Cardiac septum (tissue), 1 donor: ENCODE measurements around the gene IL12RB1. TPM values are rescaled to one million over a fixed set of nuclear protein-coding genes. Genes with fewer than 3 reads are reported as not detected.
"Not testable (repeated sequence)": the region's sequence is repeated elsewhere in the genome, so short reads cannot be mapped to it uniquely, and the experiment has no call there.

Experiments
- DNase-seq: peaks from one replicate; pipeline ENCODE4 v3.0.0-alpha.2; 2020; ENCODE audit warnings: low spot score
- intact Hi-C: fragments of 100-400 bp; cut with DNase I; formaldehyde crosslinking; loops from one replicate; pipeline ENCODE4 v1.14.0; 2022
- total RNA-seq: library from RNA; stranded (reverse); fragmentation: NEBNext Ultra II Directional; extraction: Animal tissue kit (Norgen Biotek cat#: 25700); gene quantifications from one replicate; pipeline ENCODE4 v1.2.1, GENCODE V29; 2021
- donor health status: DM: no; HTN: no; CAD: no.

IL12RB1 gene
- total RNA-seq, 1 donor from 2014 or later: 0.35 TPM

DNA sequence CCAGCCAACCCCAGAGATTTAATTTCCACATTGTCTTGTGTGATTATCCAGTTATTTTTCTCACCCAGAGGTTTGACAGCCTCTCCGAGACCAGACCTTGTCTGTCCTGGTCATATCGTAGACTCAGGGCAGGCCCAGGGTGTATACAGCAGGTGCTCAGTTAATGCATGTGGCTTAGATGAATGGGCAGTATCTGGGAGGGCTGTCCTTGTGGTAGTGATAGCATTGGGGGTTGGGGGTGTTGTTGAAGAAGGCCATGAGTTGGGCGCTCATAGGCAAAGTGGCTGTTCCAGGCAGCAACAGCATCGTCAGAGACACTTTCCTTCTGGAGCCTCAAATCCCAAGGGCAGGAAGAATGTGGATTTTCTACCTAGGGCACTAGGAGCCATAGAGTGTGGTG, 27.7 kb upstream of the IL12RB1 start:
- intact Hi-C loops: loop anchor here (10.0 kb wide), 1 partner anchor 210 kb away; the partner anchor contains the start of gene LSM4
- DNase-seq: no peak

DNA sequence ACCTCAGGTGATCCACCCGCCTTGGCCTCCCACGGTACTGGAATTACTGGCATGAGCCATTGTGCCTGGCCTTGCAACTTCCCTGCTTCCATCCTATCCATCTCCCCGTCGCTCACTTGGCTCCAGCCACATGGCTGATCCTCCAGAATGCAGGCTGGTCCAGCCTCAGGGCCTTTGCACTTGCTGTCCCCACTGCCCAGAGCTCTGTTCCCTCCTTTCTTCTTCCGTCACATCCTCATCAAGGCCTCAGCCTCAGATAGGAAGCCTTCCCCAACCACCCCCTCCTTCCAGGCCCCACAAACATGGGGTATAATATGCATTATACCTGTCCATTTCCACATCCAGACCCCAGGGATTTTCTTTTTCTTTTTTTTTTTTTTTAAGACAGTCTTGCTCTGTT, 27.1 kb upstream of the IL12RB1 start:
- intact Hi-C loops: loop anchor here (2.0 to 10.0 kb wide), 3 partner anchors 53 to 211 kb away; partner anchors contain the start of gene LSM4
- no peak for DNase-seq

DNA sequence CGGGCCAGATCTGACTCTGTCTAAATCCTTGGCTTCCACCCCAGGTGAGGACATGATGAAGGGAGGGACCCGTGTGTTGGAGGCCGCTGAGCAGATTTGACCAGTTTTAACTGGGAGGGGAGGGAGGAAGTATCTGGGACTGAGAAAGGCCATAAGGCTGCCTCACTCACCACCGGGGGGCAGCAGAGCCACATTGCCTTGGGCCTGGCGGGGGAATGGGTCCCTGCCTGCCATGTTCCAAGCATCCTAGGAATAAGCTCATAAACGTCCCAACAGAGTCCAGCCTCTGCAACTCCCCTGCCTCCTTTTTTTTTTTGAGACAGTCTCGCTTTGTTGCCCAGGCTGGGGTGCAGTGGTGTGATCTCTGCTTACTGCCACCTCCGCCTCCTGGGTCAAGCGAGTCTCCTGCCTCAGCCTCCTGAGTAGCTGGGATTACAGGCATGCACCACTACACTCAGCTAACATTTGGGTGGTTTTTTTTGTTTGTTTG, 26.3 kb upstream of the IL12RB1 start:
- intact Hi-C loops: loop anchor here (2.0 to 10.0 kb wide), 3 partner anchors 54 to 212 kb away; partner anchors contain the start of gene LSM4
- DNase-seq: peak; percentile 94

DNA sequence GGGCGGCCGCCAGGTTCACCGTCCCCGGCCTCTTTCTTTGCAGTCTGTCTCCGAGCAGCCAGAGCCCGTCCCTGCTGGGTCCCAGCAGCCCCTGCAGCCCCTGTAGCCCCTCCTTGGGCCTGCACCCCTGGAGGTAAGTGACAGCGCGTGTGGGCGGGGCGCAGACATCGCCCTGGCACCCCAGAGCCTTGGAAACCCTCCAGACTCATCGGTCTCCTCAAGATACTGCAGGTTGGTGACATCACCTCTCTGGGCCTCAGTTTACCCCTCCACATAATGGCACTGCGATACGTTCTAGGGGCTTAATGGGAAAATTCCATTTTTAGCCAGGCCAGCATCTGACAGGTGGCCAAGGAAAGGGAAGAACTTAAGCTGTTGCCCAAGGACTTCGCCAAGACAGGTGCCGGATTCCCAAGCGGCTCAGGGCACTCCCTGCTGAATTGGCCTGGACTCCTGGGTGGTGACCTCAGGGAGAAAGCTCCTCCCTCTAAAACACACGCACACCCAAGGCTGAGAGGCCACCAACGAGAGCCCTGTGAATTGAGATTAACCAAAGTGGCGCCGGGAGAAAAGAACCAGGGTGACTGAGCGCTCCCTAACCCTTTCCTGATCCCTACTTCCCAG, 24.0 kb upstream of the IL12RB1 start:
- no peak for DNase-seq
- intact Hi-C loops: loop anchor here (10.0 kb wide), 1 partner anchor 214 kb away; the partner anchor contains the start of gene LSM4

DNA sequence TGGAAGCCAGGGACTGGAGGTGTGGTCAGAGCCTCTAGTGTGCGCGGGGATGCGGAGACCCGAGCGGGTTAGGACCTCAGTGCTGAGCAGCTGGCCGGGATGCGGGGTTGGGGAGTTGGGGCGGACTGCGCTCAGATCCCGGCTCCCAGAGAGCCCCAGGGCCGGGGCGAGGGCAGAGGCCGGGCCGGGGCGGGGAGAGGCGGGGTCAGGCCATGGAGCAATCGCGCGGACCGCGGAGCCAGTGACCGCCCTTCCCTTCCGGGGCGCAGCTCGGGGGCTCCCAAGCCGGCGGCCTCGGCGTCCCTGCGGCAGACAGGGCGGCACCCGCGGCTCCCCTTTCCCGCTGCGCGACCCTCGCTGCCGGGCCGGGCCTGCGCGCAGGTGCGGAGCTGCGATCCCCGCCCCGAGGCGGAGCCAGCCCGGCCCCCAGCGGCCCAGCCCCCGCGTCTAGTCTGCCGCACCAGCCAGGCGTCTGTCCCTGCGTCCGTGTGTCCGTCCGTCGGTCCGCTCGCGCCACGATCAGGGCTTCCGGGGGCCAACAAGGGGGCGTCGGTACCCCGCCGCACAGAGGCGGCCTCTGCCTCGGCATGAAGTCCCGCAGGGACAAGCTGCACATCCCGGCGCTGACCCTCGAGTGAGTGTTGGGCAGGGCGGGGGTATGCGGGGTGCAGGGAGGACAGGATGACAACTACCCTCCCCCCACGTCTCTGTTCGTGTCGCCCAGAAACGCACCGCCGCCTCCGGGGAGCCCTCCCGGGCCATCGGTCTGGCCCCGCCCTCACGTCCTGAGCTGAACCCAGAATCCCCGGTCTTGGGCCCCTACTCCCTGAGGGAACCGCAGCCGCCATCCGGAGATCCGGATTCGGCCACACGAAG, 23.2 kb upstream of the IL12RB1 start:
- DNase-seq: peak; percentile 91
- intact Hi-C loops: loop anchor here (10.0 kb wide), 1 partner anchor 215 kb away; the partner anchor contains the start of gene LSM4

DNA sequence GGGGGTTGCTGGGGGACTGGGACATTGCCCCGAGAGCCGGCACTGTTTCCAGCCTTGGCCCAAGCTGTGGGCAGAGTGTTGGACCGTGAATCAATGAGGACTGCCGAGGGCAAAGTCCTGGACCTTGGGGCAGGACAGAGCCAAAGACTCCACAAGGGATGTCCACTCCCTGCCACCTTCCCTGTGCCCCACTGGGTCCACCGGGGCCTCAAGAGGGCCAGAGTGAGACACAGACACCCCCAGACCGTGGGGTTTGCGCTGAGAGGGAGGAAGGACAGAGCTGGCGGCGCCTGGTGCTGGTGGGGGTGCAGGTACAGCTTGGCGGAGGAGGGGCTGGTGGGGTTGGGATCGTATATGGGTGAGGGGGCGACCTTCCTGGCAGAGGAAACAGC, 22.6 kb upstream of the IL12RB1 start:
- intact Hi-C loops: no loop called here
- no peak for DNase-seq

DNA sequence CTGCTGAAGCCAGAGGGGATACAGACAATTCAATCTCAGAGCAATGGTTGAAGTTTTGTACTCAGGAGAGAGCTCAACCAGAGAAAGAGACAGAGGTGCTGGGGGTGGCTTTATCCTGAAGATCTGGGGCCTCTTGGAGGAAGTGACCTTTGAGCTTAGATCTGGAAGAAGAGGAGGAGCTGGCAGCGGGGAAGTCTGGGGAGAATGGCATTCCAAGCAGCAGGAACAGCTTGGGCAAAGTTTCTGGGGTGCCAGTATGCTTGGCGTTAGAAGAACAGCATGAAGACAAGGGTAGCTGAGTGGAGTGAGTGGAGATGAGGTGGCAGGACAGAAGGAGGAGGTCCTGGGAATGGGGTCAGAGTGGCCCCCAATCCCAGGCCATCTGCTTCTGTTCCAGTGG, 22.2 kb upstream of the IL12RB1 start:
- DNase-seq: no peak
- intact Hi-C loops: no loop called here

DNA sequence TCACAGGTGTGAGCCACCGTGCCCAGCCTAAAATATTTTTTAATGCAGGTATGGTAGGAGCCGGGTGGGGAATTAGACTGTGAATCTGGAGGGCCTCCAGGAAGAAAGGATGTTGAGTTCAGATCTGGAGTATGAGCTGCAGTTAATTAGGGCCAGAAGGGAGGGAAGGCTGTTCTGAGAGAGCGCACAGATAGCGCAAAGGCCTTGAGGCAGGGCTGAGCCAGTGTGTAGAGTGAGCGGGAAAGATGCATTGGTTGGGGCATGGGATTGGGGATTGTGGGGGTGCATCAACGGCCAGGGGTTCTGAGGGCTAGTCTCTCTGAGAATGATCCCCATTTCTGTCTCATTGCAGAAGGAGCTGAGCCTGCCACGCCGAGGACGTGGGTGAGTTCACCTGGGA, 20.5 kb upstream of the IL12RB1 start:
- no peak for DNase-seq
- intact Hi-C loops: no loop called here

DNA sequence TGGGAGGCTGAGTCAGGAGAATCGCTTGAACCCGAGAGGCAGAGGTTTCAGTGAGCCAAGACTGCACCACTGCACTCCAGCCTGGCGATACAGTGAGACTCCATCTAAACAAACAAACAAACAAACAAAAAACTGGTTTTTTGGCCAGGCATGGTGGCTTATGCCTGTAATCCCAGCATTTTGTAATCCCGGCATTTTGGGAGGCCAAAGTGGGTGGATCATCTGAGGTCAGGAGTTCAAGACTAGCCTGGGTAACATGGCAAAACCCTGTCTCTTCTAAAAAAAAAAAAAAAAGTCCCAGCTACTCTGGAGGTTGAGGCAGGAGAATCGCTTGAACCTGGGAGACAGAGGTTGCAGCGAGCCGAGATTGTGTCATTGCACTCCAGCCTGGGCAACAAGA, 18.5 kb upstream of the IL12RB1 start:
- intact Hi-C loops, DNase-seq: not testable (repeated sequence)

DNA sequence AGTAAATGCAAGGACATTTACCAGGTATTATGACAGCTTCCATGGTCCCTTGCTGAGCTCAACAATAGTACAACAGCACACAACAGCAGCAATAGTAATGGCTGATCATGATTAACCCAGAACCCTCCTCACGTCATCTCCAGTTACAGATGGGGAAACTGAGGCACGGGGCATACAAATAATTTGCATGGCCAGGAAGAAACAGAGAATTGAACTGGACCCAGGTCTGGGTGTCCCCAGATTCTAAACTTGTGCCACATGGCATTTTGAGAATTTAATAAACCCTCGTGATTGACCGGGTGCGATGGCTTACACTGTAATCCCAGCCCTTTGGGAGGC, 18.0 kb upstream of the IL12RB1 start:
- DNase-seq: no peak
- intact Hi-C loops: no loop called here

DNA sequence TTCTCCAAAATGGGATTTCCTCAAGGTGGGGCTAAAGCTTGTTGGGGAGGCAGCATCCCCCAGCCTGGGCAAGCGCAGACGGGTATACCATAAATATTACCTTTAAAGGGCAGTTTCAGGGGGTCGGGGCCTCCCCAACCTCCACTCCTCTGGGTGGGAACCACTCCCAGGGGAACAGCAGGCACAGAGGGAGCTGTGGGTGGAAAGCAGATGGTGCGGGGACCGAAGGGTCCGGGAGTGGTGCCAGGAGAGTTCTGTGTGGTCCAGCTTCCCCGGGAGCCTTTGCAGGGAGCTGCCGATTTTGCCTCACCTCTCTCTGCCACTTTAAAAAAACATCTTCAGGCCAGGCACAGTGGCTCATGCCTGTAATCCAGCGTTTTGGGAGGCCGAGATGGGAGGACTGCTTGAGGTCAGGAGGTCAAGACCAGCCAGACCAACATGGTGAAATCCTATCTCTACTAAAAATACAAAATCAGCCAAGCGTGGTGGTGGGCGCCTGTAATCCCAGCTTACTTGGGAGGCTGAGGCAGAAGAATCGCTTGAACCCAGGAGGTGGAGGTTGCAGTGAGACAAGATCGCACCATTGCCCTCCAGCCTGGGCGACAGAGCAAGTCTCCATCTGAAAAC, 16.3 kb upstream of the IL12RB1 start:
- intact Hi-C loops: no loop called here
- DNase-seq: no peak

DNA sequence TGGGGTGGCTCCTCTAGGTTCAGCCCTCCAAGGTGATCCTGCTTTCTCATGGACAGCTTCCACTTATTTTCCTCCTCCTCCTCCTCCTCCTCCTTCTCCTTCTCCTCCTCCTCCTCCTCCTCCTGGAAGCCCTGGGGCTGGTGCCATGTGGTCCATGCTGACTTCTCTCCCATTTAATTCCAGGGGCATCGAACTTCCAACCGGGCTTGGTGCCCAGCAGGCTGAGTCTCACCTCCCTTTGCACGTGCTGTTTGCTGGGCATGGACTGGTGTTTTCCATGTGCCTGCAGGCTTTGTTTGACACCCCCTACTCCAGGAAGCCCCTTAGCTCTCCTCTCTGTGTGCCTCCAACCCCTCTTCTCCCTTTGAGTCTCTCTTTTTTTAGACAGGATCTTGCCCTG, 14.5 kb upstream of the IL12RB1 start:
- DNase-seq: no peak
- intact Hi-C loops: no loop called here

DNA sequence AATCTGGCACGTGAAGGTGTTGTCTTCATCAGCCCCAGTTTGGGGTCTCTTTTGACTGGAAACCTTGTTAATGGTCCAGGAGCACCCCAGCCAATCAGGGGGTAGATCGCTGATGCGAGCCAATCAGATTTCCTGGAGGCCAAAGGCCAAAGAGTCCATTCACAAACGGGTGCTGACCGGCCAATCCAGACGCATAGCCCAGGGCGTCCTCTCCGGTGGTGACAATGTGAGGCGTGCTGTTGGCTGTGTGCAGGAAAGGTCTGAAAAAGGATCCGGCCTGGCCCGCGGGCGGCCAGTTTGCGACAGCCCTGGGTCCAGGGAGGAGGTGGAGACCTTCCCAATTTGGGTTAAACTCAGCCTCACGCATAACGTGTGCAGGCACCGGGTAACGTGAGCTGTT, 14.0 kb upstream of the IL12RB1 start:
- no peak for DNase-seq
- intact Hi-C loops: no loop called here

DNA sequence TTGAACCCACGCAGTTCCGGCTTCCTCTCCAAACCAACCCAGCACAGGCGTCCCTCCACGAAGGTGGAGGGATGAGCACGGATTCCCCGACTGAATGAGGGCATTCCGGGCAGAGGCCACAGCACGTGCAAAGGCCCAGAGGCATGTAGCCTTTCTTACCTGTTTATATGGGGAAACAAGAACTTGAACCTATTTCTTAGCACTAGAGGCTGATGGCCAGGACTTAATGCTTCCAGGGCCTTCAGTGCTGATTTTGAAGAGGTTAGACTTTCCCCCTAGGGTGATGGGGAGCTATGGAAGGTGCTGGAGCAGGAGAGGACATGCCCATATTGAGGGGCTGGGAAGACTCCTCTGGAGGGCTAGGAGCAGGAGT, 12.9 kb upstream of the IL12RB1 start:
- intact Hi-C loops: no loop called here
- no peak for DNase-seq

DNA sequence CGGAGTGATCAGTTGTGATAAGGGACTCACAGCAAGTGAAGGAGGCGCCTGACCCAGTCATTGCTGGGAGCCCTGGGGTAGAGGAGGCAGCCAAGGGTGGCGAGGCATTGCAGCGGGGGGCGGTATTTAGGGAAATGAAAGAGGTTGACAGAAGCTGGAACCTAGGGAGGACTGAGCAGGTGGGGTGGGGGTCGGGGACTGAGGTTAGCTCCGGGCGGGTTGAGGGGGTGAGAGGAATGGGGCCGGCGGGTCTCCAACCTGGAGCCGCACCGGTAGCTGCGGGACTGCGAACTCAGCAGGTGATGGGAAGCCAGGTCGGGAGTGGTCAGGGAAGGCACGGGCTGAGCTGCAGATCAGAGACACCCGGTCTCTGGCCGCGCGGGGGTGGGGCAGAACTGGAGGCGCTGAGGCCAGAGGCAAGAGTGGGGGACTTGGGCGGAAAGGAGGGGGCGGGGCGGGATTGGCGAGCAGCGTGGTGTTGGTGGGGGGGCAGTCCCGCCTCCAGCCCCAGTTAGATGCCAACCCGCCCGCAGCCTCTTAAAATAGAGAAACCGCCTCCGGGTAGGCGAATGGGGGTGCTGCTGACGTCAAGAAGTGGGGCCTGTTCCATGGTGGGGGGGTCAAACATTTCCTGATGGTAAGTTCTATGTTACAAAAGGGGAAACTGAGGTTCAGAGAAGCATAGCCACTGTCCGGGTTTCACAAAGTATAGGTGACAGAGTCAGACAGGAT, 12.3 kb upstream of the IL12RB1 start:
- intact Hi-C loops: no loop called here
- no peak for DNase-seq

DNA sequence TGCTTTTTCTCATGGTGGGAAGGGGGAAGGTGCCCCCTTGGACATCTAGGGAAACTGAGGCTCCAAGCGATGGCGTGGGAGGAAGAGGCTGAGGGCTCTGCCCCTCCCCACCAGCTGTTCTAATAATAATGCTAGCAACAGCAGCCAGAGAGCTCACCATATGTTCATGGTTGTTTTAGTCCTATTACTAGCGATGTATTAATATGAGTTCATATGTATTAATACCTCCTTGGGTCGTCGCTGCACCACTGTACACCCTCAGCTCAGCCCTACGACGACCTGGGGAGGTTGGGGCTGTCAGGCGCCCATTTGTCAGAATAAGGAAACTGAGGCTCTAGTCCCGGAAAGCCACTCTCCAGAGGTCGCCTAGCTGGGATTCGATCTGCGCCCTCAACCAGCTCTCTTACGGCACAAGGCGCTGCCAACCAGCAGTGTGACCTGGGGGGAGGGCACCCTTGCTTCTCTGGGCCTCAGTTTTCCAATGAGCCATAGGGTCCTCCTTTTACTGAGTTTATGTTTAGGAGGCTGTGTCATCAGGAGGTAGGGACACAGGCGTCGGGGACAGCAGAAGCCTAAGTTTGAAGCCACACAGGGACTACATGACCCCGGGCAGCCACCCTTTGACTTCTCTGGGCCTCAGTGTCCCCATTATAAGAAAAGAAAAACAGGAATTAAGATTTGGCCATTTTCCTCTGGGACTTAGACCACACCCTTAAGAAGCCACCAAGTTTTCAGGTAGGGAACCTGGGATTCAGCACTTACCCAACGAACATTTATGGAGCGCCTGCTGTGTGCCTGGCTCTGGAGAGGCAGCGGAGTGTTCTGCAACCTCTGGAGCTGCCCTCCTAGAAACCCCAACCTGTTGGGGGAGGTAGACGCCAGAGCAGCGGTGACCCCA, 11.5 kb upstream of the IL12RB1 start:
- no peak for DNase-seq
- intact Hi-C loops: no loop called here

DNA sequence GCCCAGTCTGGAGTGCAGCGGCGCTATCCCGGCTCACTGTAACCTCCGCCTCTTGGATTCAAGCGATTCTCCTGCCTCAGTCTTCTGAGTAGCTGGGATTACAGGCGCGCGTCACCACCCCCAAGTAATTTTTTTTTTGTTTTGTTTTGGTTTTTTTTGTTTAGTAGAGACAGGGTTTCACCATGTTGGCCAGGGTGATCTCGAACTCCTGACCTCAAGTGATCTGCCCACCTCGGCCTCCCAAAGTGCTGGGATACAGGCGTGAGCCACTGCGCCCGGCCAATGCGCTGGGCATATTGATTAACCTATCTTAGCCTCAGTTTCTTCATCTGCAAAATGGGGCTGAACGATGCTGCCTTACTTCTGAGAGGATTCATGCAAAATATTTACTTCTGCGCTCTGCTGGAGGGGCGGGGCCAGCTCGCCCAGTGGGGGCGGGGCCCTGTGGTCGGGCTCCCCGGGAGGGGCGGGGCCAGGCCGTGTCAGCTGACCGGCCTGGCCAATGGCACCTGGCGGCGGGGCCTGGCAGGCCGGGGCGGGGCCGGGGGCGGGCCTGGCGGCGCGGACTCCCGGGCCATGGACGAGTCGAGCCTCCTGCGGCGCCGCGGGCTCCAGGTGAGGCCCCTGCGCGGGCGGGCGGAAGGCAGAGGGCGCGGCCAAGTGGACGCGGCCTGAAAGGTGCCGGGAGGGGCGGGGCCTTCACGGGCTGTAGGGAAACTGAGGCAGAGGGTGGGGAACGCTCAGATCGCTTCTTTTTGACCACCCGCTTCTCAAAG, 10.7 kb upstream of the IL12RB1 start, which contains the start of gene MAST3:
Gene MAST3, plus strand, starts transcription at position 562 of the 776 bp plus-strand sequence. Its CDS starts 15 bp downstream, at position 577.
- intact Hi-C loops: no loop called here
- DNase-seq: peak; percentile 93

DNA sequence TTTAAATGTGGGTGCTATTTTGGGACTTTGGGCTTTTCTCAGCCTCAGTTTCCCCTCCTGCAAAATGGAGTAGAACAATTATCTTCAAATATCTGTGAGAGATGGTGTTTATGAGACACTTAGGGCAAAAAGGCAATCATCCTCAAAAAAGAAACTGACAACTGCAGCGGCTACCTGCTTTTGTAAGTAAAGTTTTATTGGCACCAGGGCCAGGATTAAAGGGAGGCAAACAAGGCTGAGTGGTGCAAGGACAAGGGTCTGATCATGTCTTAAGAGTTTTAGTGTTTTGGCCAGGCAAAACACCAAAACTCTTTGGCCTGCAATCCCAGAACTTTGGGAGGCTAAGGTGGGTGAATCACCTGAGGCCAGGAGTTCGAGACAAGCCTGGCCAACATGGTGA, 9.5 kb upstream of the IL12RB1 start:
- intact Hi-C loops: no loop called here
- DNase-seq: no peak
